Endothelial cell of umbilical vein (primary cell): ENCODE data around the gene JAKMIP1. TPM values are rescaled to one million over a fixed set of nuclear protein-coding genes. Genes with fewer than 3 reads are reported as not detected.

Experiments
- BruUV-seq: library from RNA; stranded (reverse); fragments of 400-500 nt; replicated peaks from 2 replicates; lab custom pipeline; 2021; lab: Mats Ljungman, UMichigan
- CTCF ChIA-PET: fragments of 300-600, 350-600 bp; sonication (Branson Sonifier 250); formaldehyde crosslinking; loops from one replicate; lab custom pipeline; 2021; ENCODE audit warnings: antibody characterized with exemption, inconsistent platforms; lab: Charles Lee
- POLR2A ChIA-PET: fragments of 300-600, 350-600 bp; sonication (Branson Sonifier 250); formaldehyde crosslinking; loops from one replicate; lab custom pipeline; 2021; ENCODE audit warnings: antibody characterized with exemption, inconsistent platforms; lab: Charles Lee
- DNase-seq: peaks from one replicate; pipeline ENCODE4 v3.0.0-alpha.2; 2011; ENCODE audit warnings: low read depth, low spot score
- FAIRE-seq: peaks from 2 replicates; lab custom pipeline; 2011; peaks lifted over from hg19 to GRCh38; lab: Jason Lieb, UNC
- H2AFZ ChIP-seq: 2 replicates; pipeline ENCODE4 v1.6.0; 2012; ENCODE audit warnings: low read depth, low read length, control low read depth, inconsistent platforms
- H3K27ac ChIP-seq: 2 replicates; pipeline ENCODE4 v1.5.1; 2011; ENCODE audit warnings: low read depth, mild to moderate bottlenecking, control low read depth, low read length, moderate library complexity; ENCODE audit not compliant: insufficient read depth
- H3K27me3 ChIP-seq, 2 experiments: 2 replicates each; pipeline versions ENCODE4 v1.6.0 to v1.6.1; 2011; ENCODE audit warnings: low read length in 2 of 2, mixed read lengths in 1 of 2; ENCODE audit not compliant: control insufficient read depth in 2 of 2, insufficient read depth in 2 of 2
- H3K36me3 ChIP-seq, 2 experiments: 2 replicates in 1 of 2; 3 replicates in 1 of 2; pipeline ENCODE4 v1.5.1; 2011; ENCODE audit warnings: low read length in 2 of 2, mild to moderate bottlenecking in 1 of 2, moderate library complexity in 1 of 2; ENCODE audit not compliant: control insufficient read depth in 2 of 2, insufficient read depth in 2 of 2; ENCODE audit errors: extremely low read depth in 1 of 2
- H3K4me1 ChIP-seq: 3 replicates; pipeline ENCODE4 v1.5.1; 2011; ENCODE audit warnings: mild to moderate bottlenecking, low read length; ENCODE audit not compliant: control insufficient read depth, insufficient read depth; ENCODE audit errors: extremely low read depth
- H3K4me2 ChIP-seq: 2 replicates; pipeline ENCODE4 v1.6.1; 2011; ENCODE audit warnings: low read length, control low read depth, mixed read lengths; ENCODE audit not compliant: insufficient read depth
- H3K4me3 ChIP-seq, 3 experiments: fragments of 200-600 bp in 1 of 3; sonication (generic), shearing (Covaris generic) in 1 of 3; replicated peaks in 1 of 3; 2 replicates each; pipeline ENCODE4 v1.5.1; 2011 to 2016; ENCODE audit warnings: control low read depth in 3 of 3, low read length in 3 of 3, mild to moderate bottlenecking in 2 of 3, inconsistent platforms in 1 of 3, low read depth in 1 of 3, moderate library complexity in 1 of 3; ENCODE audit not compliant: insufficient read depth in 1 of 3
- H3K79me2 ChIP-seq: 2 replicates; pipeline ENCODE4 v1.6.0; 2012; ENCODE audit warnings: low read length, inconsistent platforms; ENCODE audit not compliant: control insufficient read depth, insufficient read depth
- H3K9ac ChIP-seq: replicated peaks from 2 replicates; pipeline ENCODE3; 2011; ENCODE audit warnings: low read length, control low read depth; ENCODE audit not compliant: insufficient read depth; ENCODE audit errors: extremely low read depth
- H3K9me1 ChIP-seq: replicated peaks from 3 replicates; pipeline ENCODE4 v1.6.0; 2011; ENCODE audit warnings: mild to moderate bottlenecking, low read length; ENCODE audit not compliant: control insufficient read depth, insufficient read depth; ENCODE audit errors: extremely low read depth
- H3K9me3 ChIP-seq: replicated peaks from 2 replicates; pipeline ENCODE4 v1.5.1; 2012; ENCODE audit warnings: low read length, inconsistent platforms; ENCODE audit not compliant: control insufficient read depth, insufficient read depth
- H4K20me1 ChIP-seq: replicated peaks from 2 replicates; pipeline ENCODE3; 2011; ENCODE audit warnings: mild to moderate bottlenecking, low read length; ENCODE audit not compliant: control insufficient read depth, insufficient read depth; ENCODE audit errors: extremely low read depth
- CTCF ChIP-seq, 2 donors: IDR thresholded peaks; 1 replicate in 1 of 2; 2 replicates in 1 of 2; pipeline ENCODE4 v1.5.1; 2011; ENCODE audit warnings: low read length in 2 of 2, mild to moderate bottlenecking in 2 of 2, moderate library complexity in 2 of 2, control low read depth in 1 of 2, inconsistent platforms in 1 of 2, low read depth in 1 of 2; ENCODE audit not compliant: insufficient read depth in 1 of 2; ENCODE audit errors: extremely low read depth in 1 of 2
- FOS ChIP-seq: IDR thresholded peaks from 2 replicates; pipeline ENCODE4 v1.6.1; 2011; ENCODE audit warnings: mild to moderate bottlenecking, low read length, moderate library complexity, borderline replicate concordance; ENCODE audit not compliant: insufficient read depth
- GATA2 ChIP-seq: IDR thresholded peaks from 2 replicates; pipeline ENCODE4 v1.7.0; 2011; ENCODE audit warnings: low read depth, mild to moderate bottlenecking, moderate library complexity, mixed read lengths, low read length; ENCODE audit not compliant: insufficient read length, insufficient read depth
- JUN ChIP-seq: IDR thresholded peaks from 2 replicates; pipeline ENCODE4 v1.6.1; 2011; ENCODE audit warnings: borderline replicate concordance, low read depth; ENCODE audit not compliant: insufficient read length, insufficient read depth
- MAX ChIP-seq: IDR thresholded peaks from 2 replicates; pipeline ENCODE4 v1.6.1; 2011; ENCODE audit not compliant: insufficient read depth, insufficient read length
- MYC ChIP-seq: IDR thresholded peaks from one replicate; pipeline ENCODE4 v1.6.1; 2011; ENCODE audit warnings: mild to moderate bottlenecking, low read depth, low read length
- POLR2A ChIP-seq: IDR thresholded peaks from 2 replicates; pipeline ENCODE4 v1.6.1; 2012; ENCODE audit warnings: low read depth, mild to moderate bottlenecking, control low read depth, low read length
- POLR2AphosphoS5 ChIP-seq: IDR thresholded peaks from 2 replicates; pipeline ENCODE4 v1.6.1; 2012; ENCODE audit warnings: low read depth, mild to moderate bottlenecking, control low read depth, low read length, moderate library complexity; ENCODE audit not compliant: insufficient read depth
- dilution Hi-C: fragments of 300-500 bp; cut with MboI; formaldehyde crosslinking; loops from one replicate; pipeline ENCODE4 v1.15.0; 2019; ENCODE audit warnings: low sequenced_read_pairs; ENCODE audit not compliant: extremely low pct_ligation_motif_present
- intact Hi-C: fragments of 100-400 bp; cut with micrococcal nuclease; formaldehyde crosslinking; loops from one replicate; pipeline ENCODE4 v1.10.0; 2022
- polyA plus RNA-seq, 4 experiments: library from polyadenylated mRNA; depleted of rRNA in 3 of 4; stranded (reverse) in 3 of 4; unstranded in 1 of 4; fragments of >200 nt; gene quantifications; 2 replicates each; pipeline versions ENCODE4 v1.2.1 to v1.2.3, GENCODE V29; 2011 to 2012; ENCODE audit warnings: missing spikeins in 1 of 4
- total RNA-seq: library from RNA; stranded (reverse); gene quantifications from 2 replicates; pipeline ENCODE4 v1.2.3, GENCODE V29; 2021

JAKMIP1 gene
- total and polyA plus RNA-seq, 2 donors (not counting 3 experiments of a cell fraction or from before 2014, with no cell fraction given) = not detected

- Histone ChIP-seq H3K9me3 (peaks cover 3% of the 10 kb centered on the region), H3K27ac (no peak overlapping the region), H2AFZ (no peak overlapping the region), H3K79me2 (no peaks in the 10 kb centered on the region), H3K36me3 (no peaks in the 10 kb centered on the region), H3K4me2 (no peak overlapping the region), H3K27me3 (no peaks in the 10 kb centered on the region), H3K9ac (no peak overlapping the region), H3K4me3 (no peak overlapping the region), H3K9me1 (no peaks in the 10 kb centered on the region), H4K20me1 (no peaks in the 10 kb centered on the region), H3K4me1 (no peaks in the 10 kb centered on the region)
- DNase-seq (no peak), FAIRE-seq (no peak)
- dilution Hi-C loops = no loop called here
- ChIA-PET POLR2A (no interaction called here), CTCF (no interaction called here)
- intact Hi-C loops = no loop called here
- BruUV-seq = no TSS peak
- TF ChIP-seq FOS (no peak), GATA2 (no peak), MYC (no peak), CTCF (IDR thresholded peaks at IDR 0.05; ENCODE audit: extremely low read depth in 1 of 2, insufficient read depth in 1 of 2, low read depth in 1 of 2, low read length in 2 of 2) (no peak), POLR2A (no peak), POLR2AphosphoS5 (no peak), MAX (no peak), JUN (no peak)
Observed at GRCh38 chr4:6155996-6156750, 44.2 kb downstream of the JAKMIP1 start.
